ENCODE results near the gene SPATA16. TPM values are rescaled to one million over a fixed set of nuclear protein-coding genes. Genes with fewer than 3 reads are reported as not detected.

SPATA16 gene
- total and polyA plus RNA-seq, 5 donors = not detected

DNA sequence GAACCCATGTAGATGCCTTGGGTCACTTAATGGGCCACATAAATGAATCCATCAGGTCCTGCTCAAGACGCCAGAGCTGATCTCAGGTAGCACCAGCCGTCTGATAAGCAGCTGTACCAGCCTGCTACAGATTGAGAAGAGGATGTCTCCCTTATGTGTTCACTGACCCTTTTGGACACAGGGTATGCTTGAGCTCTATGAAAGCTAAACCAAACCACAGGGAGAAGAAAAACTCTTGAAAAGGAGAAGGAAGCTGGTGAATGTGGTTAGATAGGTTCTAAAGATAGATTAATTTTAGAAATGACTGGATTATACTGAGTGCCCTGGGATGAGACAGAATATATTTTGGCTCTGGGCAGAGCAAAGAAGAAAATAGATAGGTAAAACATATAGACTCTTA is 187.5 kb downstream of the SPATA16 start:
- H3K27me3 ChIP-seq (ENCODE audit: control insufficient read depth, insufficient read depth) = no peaks in the 10 kb centered on the region
- H3K4me1 ChIP-seq (ENCODE audit: control insufficient read depth, insufficient read depth, low read length) = no peaks in the 10 kb centered on the region
- ATAC-seq (no peak), DNase-seq (no peak)
- H3K9me3 ChIP-seq (ENCODE audit: control insufficient read depth, low read length) = no peaks in the 10 kb centered on the region
- H3K4me3 ChIP-seq (ENCODE audit: low read length) = no peak overlapping the region
- intact Hi-C loops (cut with DNase I) = no loop called here
- 82% methylated on average over 2 of the region's 2 CpGs for WGBS
- H3K27ac ChIP-seq (ENCODE audit: low read length) = no peak overlapping the region

GRCh38 chr3:172951511-172951910 is 189.5 kb downstream of the SPATA16 start:
- no peak for DNase-seq
- Histone ChIP-seq H3K4me3 (ENCODE audit: low read length) (no peak overlapping the region), H3K4me1 (ENCODE audit: control insufficient read depth, insufficient read depth, low read length) (no peaks in the 10 kb centered on the region), H3K27ac (ENCODE audit: low read length) (no peak overlapping the region), H3K27me3 (ENCODE audit: control insufficient read depth, insufficient read depth) (no peaks in the 10 kb centered on the region), H3K9me3 (ENCODE audit: control insufficient read depth, low read length) (no peaks in the 10 kb centered on the region)
- 47% methylated on average over 2 of the region's 2 CpGs for WGBS
- ATAC-seq = no peak
- intact Hi-C loops (cut with DNase I) = no loop called here

- H3K27me3 ChIP-seq (ENCODE audit: control insufficient read depth, insufficient read depth) = no peaks in the 10 kb centered on the region
- intact Hi-C loops (cut with DNase I) = no loop called here
- no peak for ATAC-seq
- H3K4me3 ChIP-seq (ENCODE audit: low read length) = no peak overlapping the region
- DNase-seq = no peak
- no peaks in the 10 kb centered on the region for H3K4me1 ChIP-seq (ENCODE audit: control insufficient read depth, insufficient read depth, low read length)
- no peaks in the 10 kb centered on the region for H3K9me3 ChIP-seq (ENCODE audit: control insufficient read depth, low read length)
- WGBS = 88% methylated on average over 2 of the region's 2 CpGs
- no peak overlapping the region for H3K27ac ChIP-seq (ENCODE audit: low read length)
These were observed 195.0 kb downstream of the SPATA16 start for GRCh38 chr3:172946061-172946460.

DNA sequence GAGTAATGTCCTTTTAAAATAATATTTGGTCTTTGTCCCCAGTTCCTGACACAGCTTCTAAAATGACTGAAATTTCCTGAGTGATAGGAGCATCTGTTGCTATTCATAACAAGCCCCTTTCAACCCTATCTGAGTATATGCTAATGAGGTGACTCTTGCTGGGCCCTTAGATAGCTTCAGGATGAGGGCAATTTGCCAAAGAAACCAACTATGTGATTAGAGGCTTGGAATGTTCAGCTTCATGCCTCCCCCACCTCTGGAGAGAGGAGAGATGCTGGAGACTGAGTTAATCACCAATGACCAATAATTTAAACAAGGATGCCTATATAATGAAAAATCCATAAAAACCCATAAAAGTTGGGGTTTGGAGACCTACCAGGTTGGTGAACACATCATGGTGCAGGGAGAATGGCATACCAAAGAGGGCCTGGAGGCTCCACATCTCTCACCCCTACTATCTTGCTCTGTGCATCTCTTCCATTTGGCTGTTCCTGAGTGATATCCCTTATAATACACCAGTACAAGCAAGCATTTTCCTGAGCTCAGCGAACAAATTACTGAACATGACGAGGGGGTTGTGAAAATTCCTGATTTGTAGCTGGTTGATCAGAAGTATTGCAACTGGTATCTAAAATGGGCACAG is 201.3 kb downstream of the SPATA16 start:
- Histone ChIP-seq H3K27me3 (ENCODE audit: control insufficient read depth, insufficient read depth) (no peaks in the 10 kb centered on the region), H3K27ac (ENCODE audit: low read length) (no peak overlapping the region), H3K4me3 (ENCODE audit: low read length) (no peak overlapping the region), H3K4me1 (ENCODE audit: control insufficient read depth, insufficient read depth, low read length) (no peaks in the 10 kb centered on the region), H3K9me3 (ENCODE audit: control insufficient read depth, low read length) (no peaks in the 10 kb centered on the region)
- DNase-seq = no peak
- 78% methylated on average over 2 of the region's 2 CpGs for WGBS
- peak; percentile 73 to 97 for ATAC-seq
- intact Hi-C loops (cut with DNase I) = no loop called here

GRCh38 chr3:172938788-172939187 is 202.2 kb downstream of the SPATA16 start:
- WGBS = 40% methylated on average over 4 of the region's 4 CpGs
- intact Hi-C loops (cut with DNase I) = no loop called here
- ATAC-seq (peak in 1 of 2 donors; percentile 73), DNase-seq (no peak)
- H3K4me3 ChIP-seq (ENCODE audit: low read length) = no peak overlapping the region
- no peaks in the 10 kb centered on the region for H3K27me3 ChIP-seq (ENCODE audit: control insufficient read depth, insufficient read depth)
- H3K27ac ChIP-seq (ENCODE audit: low read length) = no peak overlapping the region
- no peaks in the 10 kb centered on the region for H3K9me3 ChIP-seq (ENCODE audit: control insufficient read depth, low read length)
- no peaks in the 10 kb centered on the region for H3K4me1 ChIP-seq (ENCODE audit: control insufficient read depth, insufficient read depth, low read length)

DNA sequence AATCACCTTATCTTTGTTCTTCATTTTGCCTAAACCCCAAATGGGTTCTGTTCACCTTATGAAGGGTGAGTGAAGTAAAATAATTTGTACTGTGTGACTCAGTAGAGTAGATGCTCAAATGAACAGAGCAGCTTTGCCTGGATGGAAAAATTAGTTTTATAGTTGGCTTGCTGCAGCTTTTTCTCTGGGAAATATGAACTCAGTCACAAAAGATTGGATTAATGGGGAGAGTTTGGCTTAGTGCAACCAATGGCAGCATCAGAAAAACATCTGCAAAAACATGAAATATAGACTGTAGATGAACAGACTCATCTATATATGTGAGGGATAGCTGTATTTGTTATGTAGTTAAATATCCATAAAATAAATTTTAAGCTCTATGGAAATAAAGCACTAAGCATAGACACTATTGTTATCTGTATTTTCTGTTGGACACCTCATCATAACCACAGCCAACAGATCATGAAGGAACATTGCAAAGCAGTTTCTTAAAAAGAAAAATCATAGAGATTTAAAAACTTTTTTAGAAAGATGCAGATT is 209.2 kb downstream of the SPATA16 start:
- H3K27ac ChIP-seq (ENCODE audit: low read length) = no peak overlapping the region
- ATAC-seq = no peak
- intact Hi-C loops (cut with DNase I) = no loop called here
- H3K4me1 ChIP-seq (ENCODE audit: control insufficient read depth, insufficient read depth, low read length) = no peaks in the 10 kb centered on the region
- H3K4me3 ChIP-seq (ENCODE audit: low read length) = no peak overlapping the region
- DNase-seq = no peak
- H3K27me3 ChIP-seq (ENCODE audit: control insufficient read depth, insufficient read depth) = no peaks in the 10 kb centered on the region
- no peaks in the 10 kb centered on the region for H3K9me3 ChIP-seq (ENCODE audit: control insufficient read depth, low read length)

GRCh38 chr3:172929451-172929850 is 211.6 kb downstream of the SPATA16 start:
- Histone ChIP-seq H3K27me3 (ENCODE audit: control insufficient read depth, insufficient read depth) (no peaks in the 10 kb centered on the region), H3K27ac (ENCODE audit: low read length) (no peak overlapping the region), H3K4me3 (ENCODE audit: low read length) (no peak overlapping the region), H3K9me3 (ENCODE audit: control insufficient read depth, low read length) (no peaks in the 10 kb centered on the region), H3K4me1 (ENCODE audit: control insufficient read depth, insufficient read depth, low read length) (no peaks in the 10 kb centered on the region)
- WGBS = 43% methylated on average over 1 of the region's 1 CpG
- no peak for ATAC-seq
- no peak for DNase-seq
- intact Hi-C loops (cut with DNase I) = no loop called here

DNA sequence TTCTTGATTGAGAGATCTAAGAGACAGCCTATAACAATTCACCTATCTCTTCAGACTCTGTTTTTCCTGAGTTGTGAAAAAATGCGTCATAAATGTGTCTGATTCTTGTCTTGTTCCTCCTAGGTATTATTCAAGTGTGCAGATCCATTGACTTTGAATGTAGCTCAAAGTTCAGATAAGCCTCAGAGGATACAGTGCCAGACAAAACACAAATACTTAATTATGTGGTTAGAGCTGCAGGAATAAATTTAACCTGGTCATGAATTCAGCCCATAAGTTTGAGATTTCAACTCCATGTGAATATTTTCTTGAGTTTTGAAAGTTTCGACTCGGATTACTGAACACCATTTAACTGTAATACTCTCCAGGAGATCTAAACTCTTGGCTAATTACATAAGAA is 216.5 kb downstream of the SPATA16 start:
- H3K4me3 ChIP-seq (ENCODE audit: low read length) = no peak overlapping the region
- WGBS = 95% methylated on average over 3 of the region's 3 CpGs
- DNase-seq (no peak), ATAC-seq (peak in 1 of 2 donors; percentile 45)
- no peaks in the 10 kb centered on the region for H3K27me3 ChIP-seq (ENCODE audit: control insufficient read depth, insufficient read depth)
- intact Hi-C loops (cut with DNase I) = no loop called here
- no peak overlapping the region for H3K27ac ChIP-seq (ENCODE audit: low read length)
- H3K9me3 ChIP-seq (ENCODE audit: control insufficient read depth, low read length) = no peaks in the 10 kb centered on the region
- H3K4me1 ChIP-seq (ENCODE audit: control insufficient read depth, insufficient read depth, low read length) = no peaks in the 10 kb centered on the region

DNA sequence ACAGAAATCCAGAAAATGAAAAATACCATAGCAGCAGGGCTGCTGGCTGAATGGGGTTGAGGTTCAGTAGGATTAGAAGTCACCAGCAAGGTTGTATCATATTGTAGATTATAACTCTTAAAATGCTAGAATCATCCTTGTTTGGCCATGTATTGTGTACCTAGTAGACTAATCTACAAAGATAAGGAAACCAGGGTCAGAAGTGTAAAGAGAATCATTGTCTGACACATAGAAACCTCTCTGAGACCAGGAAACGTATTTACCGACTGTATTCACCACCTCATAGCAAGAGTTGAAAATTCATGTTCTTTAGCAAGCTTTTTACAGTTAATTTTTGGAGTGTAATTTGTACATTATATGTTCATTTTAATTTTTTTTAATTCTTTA is 221.7 kb downstream of the SPATA16 start:
- intact Hi-C loops (cut with DNase I) = no loop called here
- Histone ChIP-seq H3K27me3 (ENCODE audit: control insufficient read depth, insufficient read depth) (no peaks in the 10 kb centered on the region), H3K4me1 (ENCODE audit: control insufficient read depth, insufficient read depth, low read length) (no peaks in the 10 kb centered on the region), H3K9me3 (ENCODE audit: control insufficient read depth, low read length) (no peaks in the 10 kb centered on the region), H3K27ac (ENCODE audit: low read length) (no peak overlapping the region), H3K4me3 (ENCODE audit: low read length) (no peak overlapping the region)
- WGBS = 74% methylated on average over 2 of the region's 2 CpGs
- DNase-seq = no peak
- peak in 1 of 2 donors; percentile 23 for ATAC-seq

GRCh38 chr3:172918568-172919296 is 222.3 kb downstream of the SPATA16 start:
- DNase-seq (no peak), ATAC-seq (no peak)
- WGBS = 43% methylated on average over 3 of the region's 3 CpGs
- H3K4me1 ChIP-seq (ENCODE audit: control insufficient read depth, insufficient read depth, low read length) = no peaks in the 10 kb centered on the region
- H3K4me3 ChIP-seq (ENCODE audit: low read length) = no peak overlapping the region
- H3K27me3 ChIP-seq (ENCODE audit: control insufficient read depth, insufficient read depth) = no peaks in the 10 kb centered on the region
- intact Hi-C loops (cut with DNase I) = no loop called here
- no peak overlapping the region for H3K27ac ChIP-seq (ENCODE audit: low read length)
- no peaks in the 10 kb centered on the region for H3K9me3 ChIP-seq (ENCODE audit: control insufficient read depth, low read length)

GRCh38 chr3:172918165-172918564 is 222.9 kb downstream of the SPATA16 start:
- H3K27me3 ChIP-seq (ENCODE audit: control insufficient read depth, insufficient read depth) = no peaks in the 10 kb centered on the region
- no peaks in the 10 kb centered on the region for H3K4me1 ChIP-seq (ENCODE audit: control insufficient read depth, insufficient read depth, low read length)
- H3K27ac ChIP-seq (ENCODE audit: low read length) = no peak overlapping the region
- no peaks in the 10 kb centered on the region for H3K9me3 ChIP-seq (ENCODE audit: control insufficient read depth, low read length)
- WGBS = 28% methylated on average over 3 of the region's 3 CpGs
- ATAC-seq (peak; percentile 84 to 94), DNase-seq (no peak)
- H3K4me3 ChIP-seq (ENCODE audit: low read length) = no peak overlapping the region
- intact Hi-C loops (cut with DNase I) = no loop called here

Data from right cardiac atrium (tissue), 5 donors.